HUES6 (cell line): ENCODE results near the gene AQP12B.

ENCODE experiments used
- H3K27ac ChIP-seq: 2 replicates; pipeline ENCODE4 v1.7.0; 2013; ENCODE audit warnings: low read depth, mild to moderate bottlenecking, low read length, inconsistent platforms
- H3K27me3 ChIP-seq: 2 replicates; pipeline ENCODE4 v1.6.1; 2013; ENCODE audit warnings: low read length; ENCODE audit not compliant: control insufficient read depth, insufficient read depth
- H3K36me3 ChIP-seq: 2 replicates; pipeline ENCODE4 v1.6.1; 2013; ENCODE audit warnings: low read length; ENCODE audit not compliant: control insufficient read depth, insufficient read depth
- H3K4me1 ChIP-seq: 2 replicates; pipeline ENCODE4 v1.6.1; 2013; ENCODE audit warnings: low read length; ENCODE audit not compliant: control insufficient read depth, insufficient read depth
- H3K4me3 ChIP-seq: 2 replicates; pipeline ENCODE4 v1.5.1; 2013; ENCODE audit warnings: low read depth, low read length
- H3K9ac ChIP-seq: one replicate; pipeline ENCODE4 v1.6.1; 2013; ENCODE audit warnings: mild to moderate bottlenecking, low read length
- H3K9me3 ChIP-seq: 2 replicates; pipeline ENCODE4 v1.6.1; 2013; ENCODE audit warnings: low read depth, low read length; ENCODE audit not compliant: control insufficient read depth, insufficient read depth

Gene AQP12B

GRCh38 chr2:240628808-240629618, 53.7 kb downstream of the AQP12B start:
- no peaks in the 10 kb centered on the region for H3K36me3 ChIP-seq
- H3K9me3 ChIP-seq = peaks cover 24% of the 10 kb centered on the region
- no peaks in the 10 kb centered on the region for H3K27me3 ChIP-seq
- H3K27ac ChIP-seq = no peak overlapping the region
- H3K4me3 ChIP-seq = no peak overlapping the region
- no peak overlapping the region for H3K9ac ChIP-seq
- H3K4me1 ChIP-seq = peaks cover 5% of the 10 kb centered on the region; the same call in 1 of the 2 replicates

DNA sequence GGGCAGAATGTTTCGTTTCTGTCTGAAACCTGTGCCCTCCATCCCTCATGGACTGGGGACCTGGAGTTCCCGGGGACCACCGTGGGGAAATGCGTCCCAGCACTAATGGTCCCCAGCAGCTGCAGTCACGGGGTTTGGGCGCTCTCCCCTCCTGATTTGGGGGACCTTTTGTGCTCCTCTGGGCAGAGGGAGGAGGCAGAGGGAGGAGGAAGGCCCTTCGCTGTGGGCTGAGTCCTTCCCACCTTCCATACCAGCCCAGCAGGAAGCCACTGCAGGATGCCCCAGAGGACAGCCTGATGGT, 54.2 kb downstream of the AQP12B start:
- Histone ChIP-seq H3K4me1 (peaks cover 5% of the 10 kb centered on the region; the same call in 1 of the 2 replicates), H3K36me3 (no peaks in the 10 kb centered on the region), H3K27ac (no peak overlapping the region), H3K27me3 (no peaks in the 10 kb centered on the region), H3K4me3 (no peak overlapping the region), H3K9ac (no peak overlapping the region), H3K9me3 (peaks cover 18% of the 10 kb centered on the region)

DNA sequence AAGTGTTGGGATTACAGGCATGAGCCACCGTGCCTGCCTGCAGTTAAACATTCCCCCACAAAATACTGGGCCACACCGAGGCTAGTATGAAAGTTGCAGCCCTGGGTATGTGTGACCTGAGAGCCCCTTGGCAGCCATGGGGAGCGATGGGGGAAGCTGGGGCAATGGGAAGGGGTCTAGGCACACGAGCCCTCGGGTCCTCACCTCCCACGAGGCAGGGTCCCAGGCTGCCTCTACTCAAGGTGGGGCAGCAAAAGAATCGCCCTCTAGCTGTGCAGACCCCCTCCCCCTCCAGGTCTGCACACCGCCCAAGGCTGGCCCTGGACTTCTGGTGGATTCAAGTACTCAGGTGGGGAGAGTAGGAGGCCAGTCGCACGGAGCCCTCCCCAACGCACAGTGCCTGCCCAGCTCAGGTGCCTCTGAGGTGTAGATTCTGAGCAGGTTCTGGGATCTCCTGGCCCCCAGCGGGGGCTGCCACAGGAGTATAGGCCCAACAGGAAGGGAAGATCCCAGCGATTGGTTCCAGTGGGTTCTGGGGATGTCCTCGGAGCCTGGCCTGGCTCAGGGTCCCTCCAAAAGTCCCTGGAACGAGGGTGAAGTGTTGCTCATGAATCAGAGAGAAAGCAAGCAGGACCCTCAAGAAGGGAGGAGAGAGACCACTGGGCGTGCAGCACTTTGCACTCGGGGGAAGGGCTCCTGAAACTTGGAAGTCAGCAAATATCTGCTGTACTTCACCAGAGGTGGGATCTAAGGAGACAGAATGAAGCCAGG, 54.8 kb downstream of the AQP12B start:
- H3K27me3 ChIP-seq = no peaks in the 10 kb centered on the region
- peaks cover 5% of the 10 kb centered on the region; the same call in 1 of the 2 replicates for H3K4me1 ChIP-seq
- H3K9ac ChIP-seq = no peak overlapping the region
- no peak overlapping the region for H3K4me3 ChIP-seq
- H3K36me3 ChIP-seq = no peaks in the 10 kb centered on the region
- no peak overlapping the region for H3K27ac ChIP-seq
- peaks cover 14% of the 10 kb centered on the region for H3K9me3 ChIP-seq

- H3K4me1 ChIP-seq = peaks cover 5% of the 10 kb centered on the region; the same call in 1 of the 2 replicates
- no peak overlapping the region for H3K27ac ChIP-seq
- H3K36me3 ChIP-seq = no peaks in the 10 kb centered on the region
- H3K27me3 ChIP-seq = no peaks in the 10 kb centered on the region
- no peak overlapping the region for H3K4me3 ChIP-seq
- H3K9ac ChIP-seq = no peak overlapping the region
- peaks cover 2% of the 10 kb centered on the region; the same call in 1 of the 2 replicates for H3K9me3 ChIP-seq
Measured at GRCh38 chr2:240626531-240627300, 56.0 kb downstream of the AQP12B start.
